CMK (cell line): ENCODE measurements around the gene TEX101.

Source experiments
- DNase-seq: peaks from one replicate; pipeline ENCODE4 v3.0.0-alpha.2; 2010; ENCODE audit warnings: low read depth

The TEX101 gene

DNA sequence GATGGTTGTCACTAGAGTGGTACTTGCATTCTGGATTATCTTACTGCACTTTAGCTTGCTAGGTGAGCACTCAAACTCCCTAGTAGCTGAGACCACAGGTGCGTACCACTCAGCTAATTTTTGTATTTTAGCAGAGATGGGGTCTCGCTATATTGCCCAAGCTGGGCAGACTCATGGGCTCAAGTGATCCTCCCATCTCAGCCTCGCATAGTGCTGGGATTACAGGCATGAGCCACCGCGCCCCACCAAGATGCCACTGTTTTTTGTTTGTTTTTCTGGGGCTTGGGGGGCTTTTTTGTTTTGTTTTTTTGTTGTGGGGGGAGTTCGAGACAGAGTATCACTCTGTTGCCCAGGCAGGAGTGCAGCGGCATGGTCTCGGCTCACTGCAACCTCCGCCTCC lies 33.0 kb downstream of the TEX101 start:
- no peak for DNase-seq

- no peak for DNase-seq
Observed at GRCh38 chr19:43450545-43450997, 35.9 kb downstream of the TEX101 start.

- no peak for DNase-seq
Observed at GRCh38 chr19:43452582-43452981, 37.9 kb downstream of the TEX101 start.

- no peak for DNase-seq
Observed at GRCh38 chr19:43454031-43454430, 39.3 kb downstream of the TEX101 start.

- DNase-seq: no peak
Observed at GRCh38 chr19:43455321-43456113, 40.8 kb downstream of the TEX101 start.

DNA sequence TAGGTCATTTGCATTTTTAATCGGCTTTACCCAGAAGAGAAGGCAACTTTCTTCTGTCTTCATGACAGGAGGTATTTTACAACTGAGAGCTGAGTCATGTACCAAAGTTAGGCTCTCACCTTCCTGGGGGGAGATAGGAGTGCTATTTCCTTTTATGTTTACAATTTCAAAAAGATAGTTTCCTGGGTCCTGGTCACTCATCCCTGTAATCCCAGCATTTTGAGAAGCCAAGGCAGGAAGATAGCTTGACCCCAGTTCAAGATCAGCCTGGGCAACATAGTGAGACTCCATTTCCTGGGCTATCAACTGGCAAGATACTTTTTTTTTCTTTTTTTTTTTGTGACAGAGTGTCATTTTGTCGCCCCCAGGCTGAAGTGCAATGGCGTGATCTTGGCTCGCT lies 43.1 kb downstream of the TEX101 start:
- DNase-seq: no peak

DNA sequence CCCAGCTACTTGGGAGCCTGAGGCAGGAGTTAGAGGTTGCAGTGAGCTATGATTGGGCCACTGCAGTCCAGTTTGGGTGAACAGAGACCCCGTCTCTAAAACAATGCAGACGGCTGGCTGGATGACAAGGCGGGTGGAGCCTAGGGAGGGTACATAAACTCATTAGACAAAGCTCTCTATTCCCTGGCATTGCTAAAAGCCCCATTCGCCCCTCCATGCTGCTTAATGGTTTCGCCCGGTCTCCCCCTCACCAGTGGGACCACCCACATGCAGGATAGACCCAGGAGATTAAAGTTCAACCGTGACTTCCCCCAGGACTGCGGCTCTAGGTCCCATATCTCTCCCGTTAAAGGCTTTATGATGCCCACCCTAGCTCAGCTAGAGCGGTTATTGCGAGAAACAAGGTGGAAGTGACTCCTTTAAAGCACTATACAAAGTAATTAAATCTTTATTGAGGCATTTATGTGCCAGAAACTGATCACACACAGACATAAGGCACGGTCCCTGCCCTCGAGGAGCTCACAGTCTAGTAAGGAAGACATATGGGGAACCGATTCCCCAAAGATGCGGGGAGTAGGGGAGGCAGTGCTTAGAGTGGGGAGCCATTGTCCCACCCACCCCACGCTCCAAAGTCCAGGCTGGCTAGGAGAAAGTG lies 45.8 kb downstream of the TEX101 start:
- DNase-seq: no peak

DNA sequence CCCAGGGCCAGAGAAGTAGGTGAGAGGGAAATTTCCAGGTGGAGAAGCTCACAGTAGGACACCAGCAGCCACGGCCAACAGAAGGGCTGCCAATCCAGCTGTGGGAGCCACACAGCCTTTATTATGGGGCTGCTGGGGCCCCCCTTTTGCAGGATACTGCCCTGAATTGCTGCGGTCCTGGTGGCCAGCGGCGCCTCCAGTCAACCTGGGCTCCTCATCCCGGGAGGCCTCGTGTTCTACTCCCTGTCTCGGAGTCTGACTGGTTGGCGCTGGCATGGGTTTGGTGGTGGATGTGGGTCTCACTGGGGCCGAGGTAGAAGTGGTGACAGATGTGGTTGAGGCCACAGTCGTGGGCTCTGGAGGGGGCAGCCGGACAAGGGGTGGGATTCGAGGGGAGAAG lies 46.6 kb downstream of the TEX101 start:
- DNase-seq: no peak

GRCh38 chr19:43462383-43462782 lies 47.7 kb downstream of the TEX101 start:
- DNase-seq: no peak

GRCh38 chr19:43462785-43463380 lies 48.2 kb downstream of the TEX101 start:
- DNase-seq: no peak

DNA sequence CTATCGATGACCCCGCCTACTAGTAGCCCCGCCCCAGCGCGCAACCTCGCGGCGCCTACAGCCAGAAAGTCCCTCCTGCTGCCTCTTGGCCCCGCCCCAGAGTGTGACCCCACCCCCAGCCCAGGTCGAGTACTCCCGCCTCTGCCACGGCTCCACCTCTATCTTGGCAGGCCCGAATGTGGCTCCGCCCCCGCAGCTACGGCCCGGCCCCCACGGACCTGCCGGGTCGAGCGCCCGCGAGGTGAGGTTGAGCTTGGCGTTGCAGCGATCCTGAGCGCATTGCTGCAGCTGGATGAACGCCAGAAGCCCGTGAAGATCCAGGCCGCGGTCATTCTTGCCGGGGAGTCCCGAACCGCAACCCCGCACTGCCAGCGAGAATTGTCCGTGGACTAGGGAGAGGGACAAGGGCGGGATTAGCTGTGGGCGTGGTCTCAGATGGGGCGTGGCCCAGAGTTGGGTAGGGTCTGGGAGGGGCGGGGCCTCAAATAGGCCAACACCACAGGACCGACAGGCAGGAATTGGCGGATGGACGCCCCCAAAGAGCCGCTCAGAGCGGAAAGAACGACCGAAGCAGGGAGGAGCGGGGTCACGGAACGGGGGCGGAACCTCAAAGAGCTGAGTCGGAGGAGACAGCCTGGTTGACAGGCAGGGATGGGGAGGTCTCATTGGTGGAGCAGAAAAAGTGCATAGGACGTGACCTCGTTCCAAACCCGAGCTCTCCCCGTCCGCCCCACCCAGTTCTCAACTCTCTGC lies 48.9 kb downstream of the TEX101 start:
- DNase-seq: peak; percentile 88

GRCh38 chr19:43464134-43464775 lies 49.6 kb downstream of the TEX101 start:
- DNase-seq: no peak

DNA sequence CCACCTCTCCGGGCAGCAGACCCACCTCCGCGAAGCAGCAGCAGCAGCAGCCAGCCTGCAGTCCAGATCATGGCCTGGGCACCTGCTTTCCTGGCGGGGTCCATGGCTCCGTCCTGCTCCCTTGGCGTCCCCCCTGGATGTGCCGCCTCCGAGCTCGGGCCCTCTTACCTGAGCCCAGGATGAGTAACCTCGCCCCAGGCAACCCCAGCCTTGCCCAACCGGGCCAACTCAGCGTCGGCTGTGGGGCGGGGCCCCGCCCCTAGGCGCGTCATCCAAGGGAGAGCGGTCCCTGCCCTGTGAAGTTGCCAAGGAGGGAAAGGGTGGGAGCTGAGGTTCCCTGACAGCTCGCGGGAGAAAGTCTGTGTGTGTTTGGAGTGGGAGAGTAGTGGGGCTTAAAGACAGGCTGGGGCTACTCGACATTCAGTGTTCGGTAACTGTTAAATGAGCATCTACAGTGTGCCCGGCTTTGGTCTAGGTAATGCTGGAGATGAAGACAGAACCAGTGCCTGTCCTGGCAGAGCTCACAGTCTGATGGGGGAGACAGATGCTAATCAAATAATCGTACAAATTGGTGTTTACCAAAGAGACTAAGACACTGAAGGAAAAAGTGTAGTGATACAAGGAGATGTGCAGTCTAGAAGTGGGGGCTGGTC lies 50.9 kb downstream of the TEX101 start, which contains the start of gene LYPD3:
TSS of gene LYPD3 (minus strand) at position 141 of the 653 bp plus-strand sequence. CDS start at position 104, 37 bp downstream.
- no peak for DNase-seq

GRCh38 chr19:43466793-43467192 lies 52.1 kb downstream of the TEX101 start:
- DNase-seq: no peak

DNA sequence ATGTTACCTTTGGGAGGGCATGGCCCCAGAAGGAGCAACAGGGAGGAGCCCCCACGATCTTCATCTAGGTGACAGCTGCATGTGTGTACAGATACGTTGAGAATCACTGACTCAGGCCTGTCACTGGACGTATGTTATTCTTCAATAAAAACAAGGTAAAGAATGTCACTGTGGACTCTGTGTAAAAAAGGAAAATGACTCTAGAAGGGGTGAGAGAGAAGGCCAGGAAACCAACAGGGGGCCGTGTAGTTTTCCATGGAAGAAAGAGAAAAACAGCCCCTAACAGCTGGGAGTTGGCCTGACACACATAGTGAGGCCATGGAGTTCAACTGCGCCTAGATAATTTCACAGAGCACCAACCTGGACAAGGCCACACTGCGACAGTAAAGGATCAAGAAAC lies 52.6 kb downstream of the TEX101 start:
- DNase-seq: no peak

DNA sequence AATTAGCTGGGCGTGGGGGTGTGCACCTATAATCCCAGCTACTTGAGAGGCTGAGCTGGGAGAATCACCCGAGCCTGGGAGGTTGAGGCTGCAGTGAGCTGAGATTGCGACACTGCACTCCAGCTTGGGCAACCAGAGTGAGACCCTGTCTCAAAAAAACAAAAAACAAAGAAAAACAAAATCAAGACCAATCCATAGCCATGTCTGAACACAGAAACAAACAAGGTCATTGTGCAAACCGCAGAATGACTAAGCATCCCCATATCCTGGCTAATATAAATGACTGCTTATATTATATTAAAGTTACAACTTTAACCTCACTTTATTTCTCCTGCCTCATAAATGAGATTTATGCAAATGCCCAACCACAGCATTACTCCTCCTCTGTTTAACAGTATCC lies 53.0 kb downstream of the TEX101 start:
- DNase-seq: no peak
